HL-60/S4 (cell line): ENCODE data around the gene DYRK1B.
"Not testable (repeated sequence)": the region's sequence is repeated elsewhere in the genome, so short reads cannot be mapped to it uniquely, and the experiment has no call there.

Experiments
- in situ Hi-C: fragments of 300-500 bp; cut with MboI; formaldehyde crosslinking; loops from 2 replicates; pipeline ENCODE4 v1.14.3; 2022; ENCODE audit warnings: low sequenced_read_pairs

Gene DYRK1B

GRCh38 chr19:39814111-39814510, 19.9 kb downstream of the DYRK1B start:
- in situ Hi-C loops, result not testable (repeated sequence)

GRCh38 chr19:39813264-39813993, 20.5 kb downstream of the DYRK1B start:
- in situ Hi-C loops, result no loop called here

- in situ Hi-C loops, result no loop called here
Observed at GRCh38 chr19:39811064-39811463, 22.9 kb downstream of the DYRK1B start.

- in situ Hi-C loops, result no loop called here
Observed at GRCh38 chr19:39810424-39810823, 23.5 kb downstream of the DYRK1B start.

- in situ Hi-C loops, result no loop called here
Observed at GRCh38 chr19:39809368-39809767, 24.6 kb downstream of the DYRK1B start.

- in situ Hi-C loops, result not testable (repeated sequence)
Observed at GRCh38 chr19:39808688-39809087, 25.3 kb downstream of the DYRK1B start.

- in situ Hi-C loops, result no loop called here
Observed at GRCh38 chr19:39807846-39808364, 26.1 kb downstream of the DYRK1B start.

- in situ Hi-C loops, result no loop called here
Observed at GRCh38 chr19:39805104-39805503, 28.9 kb downstream of the DYRK1B start.

GRCh38 chr19:39802958-39803357, 31.0 kb downstream of the DYRK1B start:
- in situ Hi-C loops, result no loop called here

GRCh38 chr19:39797083-39797482, 36.9 kb downstream of the DYRK1B start:
- in situ Hi-C loops, result no loop called here

- in situ Hi-C loops, result no loop called here
Observed at GRCh38 chr19:39796000-39796498, 37.9 kb downstream of the DYRK1B start.

- in situ Hi-C loops, result no loop called here
Observed at GRCh38 chr19:39795001-39795400, 39.0 kb downstream of the DYRK1B start.

GRCh38 chr19:39792999-39793546, 40.9 kb downstream of the DYRK1B start:
- in situ Hi-C loops, result no loop called here

- in situ Hi-C loops, result no loop called here
Observed at GRCh38 chr19:39788244-39788643, 45.7 kb downstream of the DYRK1B start.

- in situ Hi-C loops, result no loop called here
Observed at GRCh38 chr19:39780894-39781293, 53.1 kb downstream of the DYRK1B start.

GRCh38 chr19:39778763-39779162, 55.2 kb downstream of the DYRK1B start, which contains the start of gene LEUTX:
LEUTX (plus strand) TSS chr19:39778854; CDS start chr19:39778921, 67 bp downstream.
- in situ Hi-C loops, result no loop called here
